PFSK-1 (cell line): ENCODE data around the gene TTPAL.

Source experiments
- FOXP2 ChIP-seq: optimal IDR thresholded peaks from 2 replicates; pipeline ENCODE3; 2011; ENCODE audit warnings: borderline replicate concordance, control low read depth, inconsistent platforms; ENCODE audit not compliant: insufficient read depth; ENCODE audit errors: extremely low read length, extremely low read depth
- POLR2AphosphoS5 ChIP-seq: IDR thresholded peaks from 2 replicates; pipeline ENCODE4 v1.6.1; 2012; ENCODE audit warnings: low read depth, mild to moderate bottlenecking, control low read depth, low read length, moderate library complexity
- SIN3A ChIP-seq: IDR thresholded peaks from 2 replicates; pipeline ENCODE4 v1.6.1; 2012; ENCODE audit warnings: mild to moderate bottlenecking, low read length, moderate library complexity, borderline replicate concordance; ENCODE audit not compliant: insufficient read depth
- TAF1 ChIP-seq: IDR thresholded peaks from 2 replicates; pipeline ENCODE4 v1.6.1; 2012; ENCODE audit warnings: low read length, control low read depth, borderline replicate concordance; ENCODE audit not compliant: insufficient read depth
- TF ChIP-seq, protein P1 (sequence below), 2 experiments: IDR thresholded peaks; 2 replicates each; pipeline versions ENCODE4 v1.6.1 to v1.8.0; 2011 to 2012; ENCODE audit warnings: low read depth in 2 of 2, low read length in 2 of 2, control low read depth in 1 of 2, inconsistent platforms in 1 of 2, mild to moderate bottlenecking in 1 of 2, moderate library complexity in 1 of 2; ENCODE audit not compliant: insufficient read depth in 1 of 2

The TTPAL gene

DNA sequence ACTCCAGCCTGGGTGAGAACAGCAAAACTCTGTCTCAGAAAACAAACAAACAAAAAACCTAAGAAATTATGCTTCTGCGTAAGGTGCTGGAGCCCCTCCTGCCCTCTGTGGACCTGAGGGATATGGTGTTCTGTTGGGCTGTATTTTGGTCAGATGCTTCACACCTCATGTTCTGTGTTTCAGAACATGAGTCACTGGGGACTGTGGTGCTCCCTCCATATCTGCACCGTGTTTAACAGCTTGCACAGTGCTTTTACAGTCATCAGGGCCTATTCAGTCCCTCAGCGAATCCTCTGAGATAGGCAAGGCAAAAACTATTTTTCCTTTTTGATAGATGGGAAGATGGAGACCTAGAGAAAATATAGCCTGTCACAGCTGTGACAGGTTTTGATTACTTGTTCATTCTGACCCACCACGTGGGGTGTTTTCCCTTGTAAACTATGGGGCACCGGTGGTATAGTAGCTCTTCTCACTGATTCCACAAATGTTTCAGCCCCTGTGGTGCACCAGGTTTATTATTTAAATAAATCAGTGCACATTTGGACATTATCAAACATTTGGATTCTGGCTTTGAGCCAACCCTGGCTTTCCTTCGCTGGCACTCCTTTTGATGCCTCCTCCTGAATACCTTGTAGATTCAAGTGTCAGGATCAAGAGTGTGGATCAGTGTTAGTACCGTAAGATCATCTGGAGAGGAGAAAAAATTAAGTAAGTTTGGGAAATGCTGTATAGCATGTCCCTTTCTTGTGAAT is 9.6 kb downstream of the TTPAL start:
- TF ChIP-seq, protein P1, sequence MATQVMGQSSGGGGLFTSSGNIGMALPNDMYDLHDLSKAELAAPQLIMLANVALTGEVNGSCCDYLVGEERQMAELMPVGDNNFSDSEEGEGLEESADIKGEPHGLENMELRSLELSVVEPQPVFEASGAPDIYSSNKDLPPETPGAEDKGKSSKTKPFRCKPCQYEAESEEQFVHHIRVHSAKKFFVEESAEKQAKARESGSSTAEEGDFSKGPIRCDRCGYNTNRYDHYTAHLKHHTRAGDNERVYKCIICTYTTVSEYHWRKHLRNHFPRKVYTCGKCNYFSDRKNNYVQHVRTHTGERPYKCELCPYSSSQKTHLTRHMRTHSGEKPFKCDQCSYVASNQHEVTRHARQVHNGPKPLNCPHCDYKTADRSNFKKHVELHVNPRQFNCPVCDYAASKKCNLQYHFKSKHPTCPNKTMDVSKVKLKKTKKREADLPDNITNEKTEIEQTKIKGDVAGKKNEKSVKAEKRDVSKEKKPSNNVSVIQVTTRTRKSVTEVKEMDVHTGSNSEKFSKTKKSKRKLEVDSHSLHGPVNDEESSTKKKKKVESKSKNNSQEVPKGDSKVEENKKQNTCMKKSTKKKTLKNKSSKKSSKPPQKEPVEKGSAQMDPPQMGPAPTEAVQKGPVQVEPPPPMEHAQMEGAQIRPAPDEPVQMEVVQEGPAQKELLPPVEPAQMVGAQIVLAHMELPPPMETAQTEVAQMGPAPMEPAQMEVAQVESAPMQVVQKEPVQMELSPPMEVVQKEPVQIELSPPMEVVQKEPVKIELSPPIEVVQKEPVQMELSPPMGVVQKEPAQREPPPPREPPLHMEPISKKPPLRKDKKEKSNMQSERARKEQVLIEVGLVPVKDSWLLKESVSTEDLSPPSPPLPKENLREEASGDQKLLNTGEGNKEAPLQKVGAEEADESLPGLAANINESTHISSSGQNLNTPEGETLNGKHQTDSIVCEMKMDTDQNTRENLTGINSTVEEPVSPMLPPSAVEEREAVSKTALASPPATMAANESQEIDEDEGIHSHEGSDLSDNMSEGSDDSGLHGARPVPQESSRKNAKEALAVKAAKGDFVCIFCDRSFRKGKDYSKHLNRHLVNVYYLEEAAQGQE (IDR thresholded peaks at IDR 0.05; ENCODE audit: insufficient read depth in 1 of 2, low read depth in 2 of 2, low read length in 2 of 2): no peak
- TF ChIP-seq FOXP2 (no peak), SIN3A (no peak), TAF1 (no peak), POLR2AphosphoS5 (no peak)

- TF ChIP-seq POLR2AphosphoS5: no peak
- TF ChIP-seq SIN3A: no peak
- no peak for TF ChIP-seq FOXP2
- TF ChIP-seq, protein P1 (IDR thresholded peaks at IDR 0.05; ENCODE audit: insufficient read depth in 1 of 2, low read depth in 2 of 2, low read length in 2 of 2): no peak
- TF ChIP-seq TAF1: no peak
Measured at GRCh38 chr20:44485830-44486198, 10.1 kb downstream of the TTPAL start.

DNA sequence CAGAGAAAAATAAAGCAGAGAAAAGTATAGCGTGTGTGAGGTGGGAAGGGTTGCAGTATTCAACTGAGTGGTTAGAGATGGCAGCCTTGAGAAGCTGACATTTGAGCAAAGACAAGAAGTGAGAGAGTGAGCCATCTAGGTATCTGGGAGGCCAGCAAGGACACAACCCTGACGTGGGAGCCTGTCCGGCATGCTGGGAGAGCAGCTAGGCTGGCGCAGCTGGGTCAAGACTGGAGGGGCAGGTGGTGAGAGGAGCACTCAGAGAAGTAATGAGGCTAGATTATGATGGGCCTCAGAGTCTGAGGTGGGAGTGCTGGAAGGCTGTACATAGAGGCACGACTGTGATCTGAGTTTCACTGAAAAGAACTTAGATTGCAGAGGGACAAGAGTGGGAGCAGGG is 12.9 kb downstream of the TTPAL start:
- TF ChIP-seq FOXP2: no peak
- TF ChIP-seq POLR2AphosphoS5: no peak
- TF ChIP-seq SIN3A: no peak
- TF ChIP-seq, protein P1 (IDR thresholded peaks at IDR 0.05; ENCODE audit: insufficient read depth in 1 of 2, low read depth in 2 of 2, low read length in 2 of 2): no peak
- no peak for TF ChIP-seq TAF1

- no peak for TF ChIP-seq SIN3A
- TF ChIP-seq, protein P1 (IDR thresholded peaks at IDR 0.05; ENCODE audit: insufficient read depth in 1 of 2, low read depth in 2 of 2, low read length in 2 of 2): no peak
- no peak for TF ChIP-seq TAF1
- TF ChIP-seq FOXP2: no peak
- no peak for TF ChIP-seq POLR2AphosphoS5
Measured at GRCh38 chr20:44489223-44489622, 13.5 kb downstream of the TTPAL start.
